GM10266 (cell line): ENCODE measurements around the gene SLC2A10.
"Not testable (repeated sequence)": the region's sequence is repeated elsewhere in the genome, so short reads cannot be mapped to it uniquely, and the experiment has no call there.

Experiments used
- DNase-seq: peaks from one replicate; pipeline ENCODE4 v3.0.0; 2012; ENCODE audit errors: extremely low spot score
- TF ChIP-seq, protein P1 (sequence below): IDR thresholded peaks from 2 replicates; pipeline ENCODE4 v1.5.1; 2012; ENCODE audit warnings: mild to moderate bottlenecking, low read depth; ENCODE audit not compliant: control insufficient read depth, insufficient read depth; ENCODE audit errors: missing control alignments

The SLC2A10 gene

DNA sequence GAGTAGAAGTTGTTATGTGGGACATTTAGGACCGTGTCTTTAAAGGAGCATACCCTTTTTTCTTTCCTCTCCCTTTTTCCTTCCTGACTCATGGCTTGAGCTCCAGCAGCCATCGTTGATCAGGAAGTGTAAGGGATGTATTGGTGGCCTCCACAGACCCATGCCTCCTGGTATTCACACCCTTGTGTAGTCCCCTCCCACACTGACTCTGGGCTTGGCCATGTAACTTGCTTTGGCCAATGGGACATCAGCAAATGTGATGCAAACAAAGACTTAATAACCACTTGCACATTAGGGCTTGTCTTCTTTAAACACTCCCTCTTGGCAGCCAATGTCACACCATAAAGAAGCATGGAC is 39.2 kb upstream of the SLC2A10 start:
- TF ChIP-seq, protein P1, sequence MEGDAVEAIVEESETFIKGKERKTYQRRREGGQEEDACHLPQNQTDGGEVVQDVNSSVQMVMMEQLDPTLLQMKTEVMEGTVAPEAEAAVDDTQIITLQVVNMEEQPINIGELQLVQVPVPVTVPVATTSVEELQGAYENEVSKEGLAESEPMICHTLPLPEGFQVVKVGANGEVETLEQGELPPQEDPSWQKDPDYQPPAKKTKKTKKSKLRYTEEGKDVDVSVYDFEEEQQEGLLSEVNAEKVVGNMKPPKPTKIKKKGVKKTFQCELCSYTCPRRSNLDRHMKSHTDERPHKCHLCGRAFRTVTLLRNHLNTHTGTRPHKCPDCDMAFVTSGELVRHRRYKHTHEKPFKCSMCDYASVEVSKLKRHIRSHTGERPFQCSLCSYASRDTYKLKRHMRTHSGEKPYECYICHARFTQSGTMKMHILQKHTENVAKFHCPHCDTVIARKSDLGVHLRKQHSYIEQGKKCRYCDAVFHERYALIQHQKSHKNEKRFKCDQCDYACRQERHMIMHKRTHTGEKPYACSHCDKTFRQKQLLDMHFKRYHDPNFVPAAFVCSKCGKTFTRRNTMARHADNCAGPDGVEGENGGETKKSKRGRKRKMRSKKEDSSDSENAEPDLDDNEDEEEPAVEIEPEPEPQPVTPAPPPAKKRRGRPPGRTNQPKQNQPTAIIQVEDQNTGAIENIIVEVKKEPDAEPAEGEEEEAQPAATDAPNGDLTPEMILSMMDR = no peak
- no peak for DNase-seq

DNA sequence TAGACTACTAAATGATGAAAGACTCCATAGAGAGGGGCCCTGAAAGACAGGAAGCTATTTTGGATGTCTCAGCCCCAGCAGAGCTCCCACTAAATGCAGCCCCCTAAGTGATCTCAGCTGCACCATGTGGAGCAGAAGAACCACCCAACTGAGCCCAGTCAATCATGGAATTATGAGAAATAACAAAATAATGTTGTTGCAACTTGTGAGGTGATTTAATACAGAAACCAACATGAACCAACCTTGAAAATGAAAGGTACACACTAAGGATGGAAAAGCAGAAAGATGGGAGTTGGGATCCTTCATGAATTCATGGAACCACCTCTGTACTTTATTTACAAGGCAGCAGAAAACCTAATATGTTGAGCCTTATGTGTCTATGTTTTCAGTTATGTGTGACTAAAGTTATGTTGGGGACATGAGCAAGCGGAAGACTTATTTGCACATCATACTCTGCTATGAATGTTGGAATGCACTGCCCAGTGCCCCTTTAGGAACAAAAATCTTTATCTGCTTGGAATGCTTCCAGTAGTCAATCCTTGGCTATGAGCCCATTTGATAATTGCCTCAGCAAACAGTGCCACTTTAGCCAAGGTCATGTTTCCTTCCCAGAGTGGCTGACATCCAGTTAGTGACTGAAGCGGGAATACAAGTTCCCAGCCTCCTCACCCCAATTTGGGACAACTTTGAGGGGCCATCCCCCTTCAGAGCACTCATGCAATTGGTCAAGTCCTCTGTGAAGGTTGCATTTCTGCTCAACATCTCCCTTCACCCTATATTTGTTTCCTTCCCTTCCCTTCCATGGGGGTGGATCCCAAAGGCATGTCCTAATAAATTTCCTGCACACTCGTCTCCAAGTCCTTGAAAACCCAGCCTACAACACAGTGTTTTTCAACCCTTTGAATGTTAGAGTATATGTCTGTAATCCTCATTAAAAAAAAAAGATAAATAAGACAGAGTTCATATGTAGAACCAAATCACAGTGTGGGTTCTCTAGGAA is 38.6 kb upstream of the SLC2A10 start:
- TF ChIP-seq, protein P1 = no peak

DNA sequence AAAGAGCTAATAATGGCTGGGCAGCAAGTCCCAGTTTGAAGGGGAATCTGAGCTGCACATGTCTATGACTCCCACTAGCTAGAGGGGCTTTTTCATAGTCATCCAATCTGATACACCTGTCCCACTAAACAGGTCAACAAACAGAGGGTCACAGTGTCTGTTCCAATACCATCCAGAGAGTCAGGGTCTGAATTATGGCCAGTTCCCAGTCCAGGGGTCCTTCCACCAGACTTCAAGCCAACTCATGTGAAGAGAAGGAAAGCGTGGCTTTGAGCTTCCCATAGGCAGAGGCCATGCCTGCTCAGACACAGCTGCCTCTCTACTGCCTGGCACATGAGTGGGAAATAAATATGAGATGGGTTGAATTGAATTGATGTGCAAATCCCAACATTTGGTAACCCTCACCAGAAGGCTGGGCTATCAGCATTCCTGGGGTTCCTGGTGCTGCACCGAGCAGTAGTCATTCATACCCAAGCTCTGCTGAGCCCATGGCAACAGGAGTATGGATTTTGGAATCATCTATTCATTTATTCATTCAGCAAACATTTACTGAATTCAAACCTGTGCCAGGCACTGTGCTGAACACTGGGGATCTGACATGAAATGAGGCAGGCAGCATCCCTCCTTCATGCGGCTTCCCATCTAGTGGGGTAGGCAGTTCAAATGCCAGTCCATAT is 37.4 kb upstream of the SLC2A10 start:
- TF ChIP-seq, protein P1 = no peak
- DNase-seq = no peak

More for the DNA sequence above, 38.6 kb upstream of the SLC2A10 start:
- DNase-seq = no peak

DNA sequence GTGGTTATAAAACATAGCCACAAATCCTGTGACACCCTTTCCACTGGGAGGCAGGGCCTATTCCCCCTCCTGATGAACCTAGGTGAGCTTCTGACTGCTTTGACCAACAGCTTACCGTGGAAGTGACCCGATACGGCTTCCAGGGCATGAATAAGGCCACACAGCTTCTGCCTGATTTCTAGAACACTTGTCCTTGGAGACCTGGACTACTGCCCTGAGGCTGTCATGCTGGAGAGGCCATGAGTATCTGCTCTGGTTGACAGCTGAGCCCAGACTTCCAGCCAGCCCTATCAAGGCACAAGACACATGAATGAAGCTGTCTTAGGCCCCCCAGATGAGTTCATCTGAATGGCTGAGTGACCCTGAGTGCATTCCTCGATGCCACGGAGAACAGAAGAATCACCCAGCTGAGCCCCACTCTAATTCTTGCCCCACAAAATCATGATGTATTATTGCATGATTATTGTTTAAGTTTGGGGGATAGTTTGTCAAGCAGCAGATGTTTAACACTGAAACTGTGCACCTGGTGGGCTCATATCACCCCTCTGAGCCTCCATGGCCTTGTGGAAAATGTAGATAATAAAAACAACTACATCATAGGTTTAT is 36.8 kb upstream of the SLC2A10 start:
- no peak for DNase-seq
- TF ChIP-seq, protein P1 = no peak

DNA sequence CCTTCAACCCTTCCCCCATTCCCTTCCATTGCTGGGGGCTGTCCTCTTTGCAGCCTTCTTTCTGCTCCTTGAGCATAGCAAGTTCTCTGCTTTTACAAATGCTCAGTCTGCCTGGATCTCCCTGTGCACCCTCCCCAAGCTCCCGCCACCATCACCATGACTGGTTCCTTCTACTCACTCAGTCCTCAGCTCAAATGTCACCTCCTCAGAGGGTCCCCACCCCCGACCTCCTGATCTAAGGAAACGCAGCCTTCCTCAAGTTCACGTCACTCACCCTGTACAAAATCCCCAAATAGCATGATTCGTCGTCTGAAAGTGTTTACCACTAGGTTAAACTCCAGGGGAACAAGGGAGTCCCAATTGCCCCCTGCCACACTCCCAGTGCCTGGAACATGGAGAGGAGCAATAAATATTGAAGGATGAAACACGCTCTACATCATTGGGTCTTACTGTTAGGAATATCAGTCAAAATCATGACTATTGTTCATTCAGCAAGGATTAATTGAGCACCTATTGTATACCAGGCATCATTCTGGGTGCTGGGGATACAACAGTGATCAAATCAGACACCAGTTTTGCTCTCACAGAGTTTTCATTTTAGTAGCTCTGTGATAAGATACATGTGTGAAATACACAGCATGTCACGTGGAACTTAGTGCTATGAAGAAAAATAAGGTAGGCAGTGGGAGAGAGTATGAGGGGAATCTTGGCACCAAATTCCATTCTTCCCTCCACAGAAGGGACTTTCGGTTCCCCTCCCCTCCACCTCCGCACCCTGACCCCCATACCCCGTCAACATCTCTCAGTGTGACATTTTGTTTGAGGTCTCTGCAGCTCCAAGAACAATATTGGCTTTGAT is 35.8 kb upstream of the SLC2A10 start:
- DNase-seq = no peak
- TF ChIP-seq, protein P1 = no peak

DNA sequence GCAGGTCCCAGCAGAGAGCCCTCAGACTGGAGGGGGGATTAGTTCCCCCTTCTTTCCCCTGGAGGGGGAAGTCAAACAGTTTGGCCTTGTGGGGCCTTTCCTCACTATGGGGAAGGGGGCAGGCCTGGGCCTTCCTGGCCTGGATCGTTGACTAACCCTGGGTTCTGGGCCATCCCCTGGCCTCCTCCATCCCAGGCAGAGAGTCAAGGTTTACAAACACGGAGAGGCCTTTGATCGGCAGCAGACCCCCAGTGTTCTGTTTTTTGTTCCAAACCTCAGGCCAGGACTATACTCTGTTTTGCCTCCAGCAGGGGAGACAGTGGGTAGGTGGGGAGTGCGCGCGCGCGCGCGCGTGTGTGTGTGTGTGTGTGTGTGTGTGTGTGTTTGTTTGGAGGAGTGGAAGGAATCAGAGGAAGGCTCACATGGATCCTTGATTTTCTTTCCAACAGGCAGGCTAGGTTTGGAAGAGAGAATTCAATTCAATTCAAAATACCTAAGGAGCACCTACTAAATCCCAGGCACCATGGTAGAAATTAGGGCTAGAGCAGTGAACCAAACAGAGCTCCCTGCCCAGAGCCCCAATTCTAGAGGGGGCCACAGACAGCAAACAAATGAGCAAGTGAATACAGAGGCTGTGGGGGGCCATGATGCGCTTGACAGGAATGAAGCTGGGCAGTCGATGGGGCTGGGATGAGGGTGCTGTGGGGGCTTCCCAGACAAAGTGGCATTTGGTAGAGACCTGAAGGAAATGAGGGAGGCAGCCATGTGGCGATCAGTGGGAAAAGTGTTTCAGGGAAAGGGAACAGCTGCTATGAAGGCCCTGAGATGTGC is 35.0 kb upstream of the SLC2A10 start:
- TF ChIP-seq, protein P1 = no peak
- no peak for DNase-seq

DNA sequence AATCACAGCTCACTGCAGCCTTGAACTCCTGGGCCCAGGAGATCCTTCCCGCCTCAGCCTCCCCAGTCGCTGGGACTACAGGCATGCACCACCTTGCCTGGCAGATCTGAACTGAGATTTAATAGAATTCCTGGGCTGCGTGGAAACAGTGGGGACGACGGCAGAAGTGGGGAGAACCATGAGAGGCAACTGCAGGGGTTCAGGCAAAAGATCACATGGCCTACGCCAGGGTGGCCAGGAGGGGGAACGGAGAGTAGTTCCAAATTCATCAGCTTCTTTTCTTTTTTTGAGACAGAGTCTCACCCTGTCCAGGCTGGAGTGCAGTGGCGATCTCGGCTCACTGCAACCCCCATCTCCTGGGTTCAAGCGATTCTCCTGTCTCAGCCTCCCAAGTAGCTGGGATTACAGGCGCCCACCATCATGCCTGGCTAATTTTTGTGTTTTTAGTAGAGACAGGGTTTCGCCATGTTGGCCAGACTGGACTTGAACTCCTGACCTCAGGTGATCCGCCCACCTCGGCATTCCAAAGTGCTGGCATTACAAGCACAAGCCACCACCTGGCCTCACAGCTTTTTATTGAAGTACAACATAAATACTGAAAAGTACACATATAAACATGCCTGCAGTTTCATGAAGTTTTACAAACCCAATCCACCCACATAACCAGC is 32.7 kb upstream of the SLC2A10 start:
- not testable (repeated sequence) for DNase-seq
